ENCODE measurements around the gene TYSND1.

GRCh38 chr10:70188768-70189167, 42.3 kb upstream of the TYSND1 start:
- TF ChIP-seq, protein P1, sequence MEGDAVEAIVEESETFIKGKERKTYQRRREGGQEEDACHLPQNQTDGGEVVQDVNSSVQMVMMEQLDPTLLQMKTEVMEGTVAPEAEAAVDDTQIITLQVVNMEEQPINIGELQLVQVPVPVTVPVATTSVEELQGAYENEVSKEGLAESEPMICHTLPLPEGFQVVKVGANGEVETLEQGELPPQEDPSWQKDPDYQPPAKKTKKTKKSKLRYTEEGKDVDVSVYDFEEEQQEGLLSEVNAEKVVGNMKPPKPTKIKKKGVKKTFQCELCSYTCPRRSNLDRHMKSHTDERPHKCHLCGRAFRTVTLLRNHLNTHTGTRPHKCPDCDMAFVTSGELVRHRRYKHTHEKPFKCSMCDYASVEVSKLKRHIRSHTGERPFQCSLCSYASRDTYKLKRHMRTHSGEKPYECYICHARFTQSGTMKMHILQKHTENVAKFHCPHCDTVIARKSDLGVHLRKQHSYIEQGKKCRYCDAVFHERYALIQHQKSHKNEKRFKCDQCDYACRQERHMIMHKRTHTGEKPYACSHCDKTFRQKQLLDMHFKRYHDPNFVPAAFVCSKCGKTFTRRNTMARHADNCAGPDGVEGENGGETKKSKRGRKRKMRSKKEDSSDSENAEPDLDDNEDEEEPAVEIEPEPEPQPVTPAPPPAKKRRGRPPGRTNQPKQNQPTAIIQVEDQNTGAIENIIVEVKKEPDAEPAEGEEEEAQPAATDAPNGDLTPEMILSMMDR (IDR thresholded peaks at IDR 0.05; ENCODE audit: insufficient read depth, low read length): no peak
- TF ChIP-seq, protein P2, sequence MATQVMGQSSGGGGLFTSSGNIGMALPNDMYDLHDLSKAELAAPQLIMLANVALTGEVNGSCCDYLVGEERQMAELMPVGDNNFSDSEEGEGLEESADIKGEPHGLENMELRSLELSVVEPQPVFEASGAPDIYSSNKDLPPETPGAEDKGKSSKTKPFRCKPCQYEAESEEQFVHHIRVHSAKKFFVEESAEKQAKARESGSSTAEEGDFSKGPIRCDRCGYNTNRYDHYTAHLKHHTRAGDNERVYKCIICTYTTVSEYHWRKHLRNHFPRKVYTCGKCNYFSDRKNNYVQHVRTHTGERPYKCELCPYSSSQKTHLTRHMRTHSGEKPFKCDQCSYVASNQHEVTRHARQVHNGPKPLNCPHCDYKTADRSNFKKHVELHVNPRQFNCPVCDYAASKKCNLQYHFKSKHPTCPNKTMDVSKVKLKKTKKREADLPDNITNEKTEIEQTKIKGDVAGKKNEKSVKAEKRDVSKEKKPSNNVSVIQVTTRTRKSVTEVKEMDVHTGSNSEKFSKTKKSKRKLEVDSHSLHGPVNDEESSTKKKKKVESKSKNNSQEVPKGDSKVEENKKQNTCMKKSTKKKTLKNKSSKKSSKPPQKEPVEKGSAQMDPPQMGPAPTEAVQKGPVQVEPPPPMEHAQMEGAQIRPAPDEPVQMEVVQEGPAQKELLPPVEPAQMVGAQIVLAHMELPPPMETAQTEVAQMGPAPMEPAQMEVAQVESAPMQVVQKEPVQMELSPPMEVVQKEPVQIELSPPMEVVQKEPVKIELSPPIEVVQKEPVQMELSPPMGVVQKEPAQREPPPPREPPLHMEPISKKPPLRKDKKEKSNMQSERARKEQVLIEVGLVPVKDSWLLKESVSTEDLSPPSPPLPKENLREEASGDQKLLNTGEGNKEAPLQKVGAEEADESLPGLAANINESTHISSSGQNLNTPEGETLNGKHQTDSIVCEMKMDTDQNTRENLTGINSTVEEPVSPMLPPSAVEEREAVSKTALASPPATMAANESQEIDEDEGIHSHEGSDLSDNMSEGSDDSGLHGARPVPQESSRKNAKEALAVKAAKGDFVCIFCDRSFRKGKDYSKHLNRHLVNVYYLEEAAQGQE (IDR thresholded peaks at IDR 0.05; ENCODE audit: insufficient replicate concordance, low read depth): no peak
- TF ChIP-seq POLR2AphosphoS5 (IDR thresholded peaks at IDR 0.05; ENCODE audit: low read depth): no peak
